Activated T-helper 1 cell treated with anti-CD3 and anti-CD28 coated beads, Interleukin-2, amount 50 U/mL, for 16 hours (primary cell): Measurements from ENCODE around the gene HACD4.

Experiments used
- DNase-seq, 2 donors: peaks; one replicate each; pipeline ENCODE4 v3.0.0-alpha.2; 2020; ENCODE audit warnings: low read depth in 1 of 2, low spot score in 1 of 2

HACD4 gene

GRCh38 chr9:21031091-21031807 lies at the start of gene HACD4:
HACD4 (minus strand) TSS chr9:21031640; CDS start chr9:21031590, 50 bp downstream.
- DNase-seq = peak; percentile 32 to 44

- no peak for DNase-seq
Measured at GRCh38 chr9:21080793-21081192, 49.4 kb upstream of the HACD4 start.

- DNase-seq = no peak
Measured at GRCh38 chr9:21078702-21079101, 47.3 kb upstream of the HACD4 start.

GRCh38 chr9:21077781-21078180 lies 46.3 kb upstream of the HACD4 start, which contains the start of gene IFNB1:
IFNB1 (minus strand) TSS chr9:21077942; CDS start chr9:21077869, 73 bp downstream.
- no peak for DNase-seq

GRCh38 chr9:21075484-21075883 lies 44.0 kb upstream of the HACD4 start:
- no peak for DNase-seq

GRCh38 chr9:21070906-21071305 lies 39.5 kb upstream of the HACD4 start:
- DNase-seq = no peak

GRCh38 chr9:21070171-21070571 lies 38.7 kb upstream of the HACD4 start:
- DNase-seq = no peak

- no peak for DNase-seq
Measured at GRCh38 chr9:21060919-21061561, 29.6 kb upstream of the HACD4 start.

GRCh38 chr9:21056931-21057330 lies 25.5 kb upstream of the HACD4 start:
- no peak for DNase-seq

- DNase-seq = no peak
Measured at GRCh38 chr9:21053851-21054250, 22.4 kb upstream of the HACD4 start.

GRCh38 chr9:21047281-21047691 lies 15.8 kb upstream of the HACD4 start:
- DNase-seq = no peak

- DNase-seq = no peak
Measured at GRCh38 chr9:21043841-21044240, 12.4 kb upstream of the HACD4 start.

GRCh38 chr9:21042466-21042865 lies 11.0 kb upstream of the HACD4 start:
- no peak for DNase-seq

GRCh38 chr9:21039302-21039701 lies 7.9 kb upstream of the HACD4 start:
- no peak for DNase-seq

GRCh38 chr9:21037278-21037677 lies 5.8 kb upstream of the HACD4 start:
- DNase-seq = no peak

- no peak for DNase-seq
Measured at GRCh38 chr9:21031808-21032183, 356 bp upstream of the HACD4 start.

GRCh38 chr9:21030389-21031035 lies 928 bp downstream of the HACD4 start:
- DNase-seq = no peak

- DNase-seq = no peak
Measured at GRCh38 chr9:21029661-21030060, 1.8 kb downstream of the HACD4 start.

- DNase-seq = no peak
Measured at GRCh38 chr9:21028466-21028865, 3.0 kb downstream of the HACD4 start.

GRCh38 chr9:21027295-21027694 lies 4.1 kb downstream of the HACD4 start:
- no peak for DNase-seq

GRCh38 chr9:21023861-21024260 lies 7.6 kb downstream of the HACD4 start:
- no peak for DNase-seq

GRCh38 chr9:21018177-21018576 lies 13.3 kb downstream of the HACD4 start:
- no peak for DNase-seq
